HG02970 (cell line): ENCODE measurements around the gene GALNT1.

Source experiments
- ATAC-seq: cut with Tn5 transposase; IDR thresholded peaks from one replicate; pipeline ENCODE4 v1.9.1; 2021; ENCODE audit warnings: mild to moderate bottlenecking, moderate library complexity, moderate number of reproducible peaks; ENCODE audit not compliant: unreplicated experiment, low FRiP score

GALNT1 gene

GRCh38 chr18:35616664-35617423, 35.3 kb downstream of the GALNT1 start:
- peak; percentile 86 for ATAC-seq

GRCh38 chr18:35617865-35618264, 36.3 kb downstream of the GALNT1 start:
- no peak for ATAC-seq

- ATAC-seq = no peak
Observed at GRCh38 chr18:35618289-35618688, 36.7 kb downstream of the GALNT1 start.

GRCh38 chr18:35618696-35619095, 37.2 kb downstream of the GALNT1 start:
- ATAC-seq = no peak

- ATAC-seq = no peak
Observed at GRCh38 chr18:35619464-35619863, 37.9 kb downstream of the GALNT1 start.

GRCh38 chr18:35619941-35620340, 38.4 kb downstream of the GALNT1 start:
- ATAC-seq = no peak

GRCh38 chr18:35620765-35621164, 39.2 kb downstream of the GALNT1 start:
- ATAC-seq = no peak

- ATAC-seq = no peak
Observed at GRCh38 chr18:35623255-35623654, 41.7 kb downstream of the GALNT1 start.

- ATAC-seq = no peak
Observed at GRCh38 chr18:35624146-35624545, 42.6 kb downstream of the GALNT1 start.

GRCh38 chr18:35625232-35625631, 43.7 kb downstream of the GALNT1 start:
- ATAC-seq = no peak

- no peak for ATAC-seq
Observed at GRCh38 chr18:35633761-35634160, 52.2 kb downstream of the GALNT1 start.

- ATAC-seq = no peak
Observed at GRCh38 chr18:35634323-35634722, 52.8 kb downstream of the GALNT1 start.

- ATAC-seq = no peak
Observed at GRCh38 chr18:35635170-35635569, 53.6 kb downstream of the GALNT1 start.

- no peak for ATAC-seq
Observed at GRCh38 chr18:35637227-35637626, 55.7 kb downstream of the GALNT1 start.

GRCh38 chr18:35639296-35639695, 57.8 kb downstream of the GALNT1 start:
- ATAC-seq = no peak

GRCh38 chr18:35641467-35641866, 59.9 kb downstream of the GALNT1 start:
- no peak for ATAC-seq

- ATAC-seq = no peak
Observed at GRCh38 chr18:35641916-35642315, 60.4 kb downstream of the GALNT1 start.

- no peak for ATAC-seq
Observed at GRCh38 chr18:35642802-35643201, 61.3 kb downstream of the GALNT1 start.

GRCh38 chr18:35646449-35646848, 64.9 kb downstream of the GALNT1 start:
- ATAC-seq = no peak

GRCh38 chr18:35653392-35654135, 72.0 kb downstream of the GALNT1 start:
- no peak for ATAC-seq

- ATAC-seq = no peak
Observed at GRCh38 chr18:35658112-35658511, 76.6 kb downstream of the GALNT1 start.
